Measurements from ENCODE around the gene NSUN6.

NSUN6 gene, protein sequence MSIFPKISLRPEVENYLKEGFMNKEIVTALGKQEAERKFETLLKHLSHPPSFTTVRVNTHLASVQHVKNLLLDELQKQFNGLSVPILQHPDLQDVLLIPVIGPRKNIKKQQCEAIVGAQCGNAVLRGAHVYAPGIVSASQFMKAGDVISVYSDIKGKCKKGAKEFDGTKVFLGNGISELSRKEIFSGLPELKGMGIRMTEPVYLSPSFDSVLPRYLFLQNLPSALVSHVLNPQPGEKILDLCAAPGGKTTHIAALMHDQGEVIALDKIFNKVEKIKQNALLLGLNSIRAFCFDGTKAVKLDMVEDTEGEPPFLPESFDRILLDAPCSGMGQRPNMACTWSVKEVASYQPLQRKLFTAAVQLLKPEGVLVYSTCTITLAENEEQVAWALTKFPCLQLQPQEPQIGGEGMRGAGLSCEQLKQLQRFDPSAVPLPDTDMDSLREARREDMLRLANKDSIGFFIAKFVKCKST

DNA sequence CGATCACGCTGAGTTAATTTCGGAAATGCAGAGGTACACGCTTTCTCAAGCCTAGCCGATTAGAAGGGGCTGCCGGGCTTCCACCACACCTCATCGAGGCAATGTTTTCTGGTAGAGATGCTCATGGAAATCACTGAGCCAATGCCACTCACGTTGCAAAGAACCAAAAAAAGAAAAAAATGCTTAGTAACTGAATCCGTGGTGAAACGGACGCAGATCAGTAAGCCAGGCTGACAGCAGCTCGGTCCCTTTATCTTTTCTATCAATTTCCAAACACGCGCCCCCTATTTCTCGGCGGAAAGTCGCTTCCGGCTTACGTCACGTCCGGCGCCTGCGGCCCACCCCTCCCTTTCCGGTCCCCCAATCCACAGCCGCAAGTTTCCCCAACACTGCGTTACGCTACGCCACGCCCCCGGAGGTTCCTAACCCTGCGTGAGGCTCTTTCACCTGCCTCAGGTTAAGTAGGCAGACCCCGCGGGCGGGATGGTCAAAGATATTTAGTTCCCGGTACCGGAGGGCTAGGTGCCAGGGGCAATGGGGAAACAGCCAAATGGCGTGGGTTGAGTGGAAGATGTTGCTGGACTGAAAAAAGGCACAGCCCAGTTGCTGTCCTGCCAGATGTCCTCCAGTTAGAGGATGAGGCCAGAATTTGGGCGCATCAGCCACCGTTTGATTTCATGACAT is at the start of gene NSUN6:
NSUN6 (minus strand) TSS at position 264 of the 684 bp plus-strand sequence. CDS start 384 bp downstream, outside the sequence.
- DNase-seq (ENCODE audit: low spot score): peak; percentile 90

DNA sequence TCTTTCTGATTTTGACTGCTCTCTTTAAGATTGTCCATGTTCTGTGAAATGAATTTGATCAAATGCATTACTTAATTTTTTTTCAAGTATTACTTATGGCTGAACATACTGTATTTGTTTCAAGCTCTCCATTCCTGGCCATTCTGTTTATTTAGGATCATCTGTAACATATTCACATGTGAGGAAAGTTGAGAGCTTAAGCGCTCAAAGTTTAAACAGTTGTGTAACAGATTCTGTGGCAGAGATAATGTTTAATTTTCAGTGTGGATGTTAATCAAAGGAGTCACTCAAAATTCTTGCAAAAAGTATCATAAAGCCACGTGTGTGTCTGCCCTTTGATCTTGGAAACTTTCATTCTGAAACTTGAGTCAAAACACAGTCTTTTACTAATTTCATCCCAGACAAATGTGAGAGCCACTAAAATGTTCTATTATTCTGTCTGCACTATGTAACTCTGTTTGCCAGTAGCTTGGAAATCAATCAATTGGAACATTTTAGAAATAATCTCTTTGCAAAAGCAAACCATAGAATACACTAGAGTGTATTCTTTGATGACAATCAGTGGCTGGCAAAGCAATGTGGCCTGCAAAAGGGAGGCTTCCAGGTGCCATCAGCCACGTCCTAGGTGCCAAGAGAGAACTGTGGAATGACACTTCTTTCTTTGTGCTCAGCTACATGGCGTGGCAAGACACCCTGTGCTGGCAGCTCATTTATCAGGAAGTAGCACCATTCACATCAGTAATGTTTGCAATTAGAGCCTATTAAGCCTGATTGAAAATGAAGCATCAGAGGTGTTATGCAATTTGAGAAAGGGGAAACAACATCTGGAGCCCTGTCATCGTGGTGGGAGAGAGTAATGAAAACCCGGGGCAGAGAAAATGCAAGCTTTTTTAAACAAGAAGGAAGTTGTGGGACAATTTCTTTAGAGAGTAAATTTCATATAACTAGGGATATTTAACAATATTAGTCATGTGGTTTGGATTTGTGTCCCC is 48.8 kb upstream of the NSUN6 start:
- DNase-seq (ENCODE audit: low spot score): no peak

DNA sequence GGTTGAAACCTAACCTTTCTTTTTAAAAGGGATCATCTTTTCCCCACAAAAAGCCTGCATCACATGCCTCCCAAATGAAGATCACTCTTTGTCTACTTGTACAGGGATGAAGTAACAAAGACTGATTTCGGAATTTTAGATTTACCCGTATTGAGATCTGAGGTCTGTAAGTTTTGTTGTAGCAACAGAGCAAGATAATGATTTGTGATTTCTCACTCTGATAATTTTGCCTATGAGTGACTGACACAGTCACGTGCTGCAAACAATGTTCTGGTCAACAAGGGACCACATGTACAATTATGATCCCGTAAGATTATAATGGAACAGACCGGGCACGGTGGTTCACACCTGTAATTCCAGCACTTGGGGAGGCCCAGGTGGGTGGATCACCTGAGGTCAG is 39.2 kb upstream of the NSUN6 start:
- DNase-seq (ENCODE audit: low spot score): no peak

DNA sequence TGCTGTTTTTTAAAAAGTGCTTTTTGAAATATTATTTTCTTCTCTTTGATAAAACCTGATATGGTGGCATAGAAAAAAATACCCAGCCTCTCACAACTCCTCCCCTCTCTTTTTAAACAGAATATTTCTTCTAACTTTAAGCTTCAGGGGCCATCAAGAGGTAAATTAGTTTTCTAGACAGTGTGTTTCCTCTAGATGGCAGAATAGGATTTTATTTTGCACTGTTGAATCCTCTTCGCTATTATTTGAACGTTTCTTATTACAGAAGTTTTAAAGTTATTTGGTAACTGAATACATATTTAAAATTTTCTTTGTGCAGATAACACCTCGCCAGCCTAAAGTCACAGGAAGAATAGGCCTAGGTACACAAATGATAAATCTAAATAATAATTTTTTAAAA is 38.1 kb upstream of the NSUN6 start:
- DNase-seq (ENCODE audit: low spot score): peak; percentile 46

DNA sequence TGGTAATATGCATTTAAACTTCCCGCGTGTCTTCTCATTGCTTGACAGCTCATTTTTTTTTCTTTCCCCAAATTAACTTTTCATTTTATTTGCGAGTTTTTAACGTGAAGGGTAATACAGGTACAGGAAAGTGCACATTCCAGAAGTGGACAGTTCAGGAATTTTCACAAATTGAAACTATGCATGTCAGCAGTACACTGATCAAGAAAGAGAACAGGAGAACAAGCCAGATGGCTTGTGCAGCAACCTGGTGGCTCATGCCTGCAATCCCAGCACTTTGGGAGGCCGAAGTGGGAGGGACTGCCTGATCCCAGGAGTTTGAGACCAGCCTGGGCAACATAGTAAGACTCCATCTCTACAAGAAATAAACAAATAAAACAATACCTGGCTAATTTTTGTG is 36.3 kb upstream of the NSUN6 start:
- no peak for DNase-seq (ENCODE audit: low spot score)

DNA sequence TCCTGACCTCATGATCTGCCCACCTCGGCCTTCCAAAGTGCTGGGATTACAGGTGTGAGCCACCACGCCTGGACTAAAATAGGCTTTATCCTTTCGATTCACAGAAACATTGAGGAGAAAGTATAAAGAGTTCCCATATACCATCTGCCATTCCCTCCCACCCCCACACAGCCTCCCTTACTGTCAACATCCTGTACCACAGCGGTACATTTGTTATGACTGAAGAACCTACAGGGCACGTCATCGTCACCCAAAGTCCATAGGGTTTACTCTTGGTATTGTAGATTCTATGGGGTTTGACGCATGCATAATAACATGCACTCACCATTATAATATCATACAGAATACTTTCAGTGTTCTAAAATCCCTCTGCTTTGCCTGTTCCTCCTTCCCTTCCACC is 35.8 kb upstream of the NSUN6 start:
- DNase-seq (ENCODE audit: low spot score): no peak

DNA sequence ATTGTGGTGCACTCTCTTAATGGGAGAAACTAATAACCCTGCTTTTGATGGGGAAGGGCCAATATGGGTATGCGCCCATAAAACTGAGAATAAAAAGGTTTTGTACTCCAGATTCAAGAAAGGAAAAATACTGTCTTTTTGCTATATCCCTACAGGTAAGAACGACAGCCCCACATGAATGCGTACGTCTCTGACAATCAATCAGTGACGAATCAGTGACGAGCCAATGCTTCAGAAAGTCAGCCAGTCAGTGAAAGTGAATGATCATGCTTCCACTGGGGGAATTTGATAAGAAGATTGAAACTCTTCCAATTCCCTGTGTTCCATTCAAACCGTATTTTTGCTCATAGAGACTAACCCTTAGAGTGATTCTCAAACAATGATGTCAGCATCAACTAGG is 34.2 kb upstream of the NSUN6 start:
- DNase-seq (ENCODE audit: low spot score): no peak

GRCh38 chr10:18684953-18685352 is 33.6 kb upstream of the NSUN6 start:
- no peak for DNase-seq (ENCODE audit: low spot score)

GRCh38 chr10:18684416-18684815 is 33.0 kb upstream of the NSUN6 start:
- DNase-seq (ENCODE audit: low spot score): no peak

DNA sequence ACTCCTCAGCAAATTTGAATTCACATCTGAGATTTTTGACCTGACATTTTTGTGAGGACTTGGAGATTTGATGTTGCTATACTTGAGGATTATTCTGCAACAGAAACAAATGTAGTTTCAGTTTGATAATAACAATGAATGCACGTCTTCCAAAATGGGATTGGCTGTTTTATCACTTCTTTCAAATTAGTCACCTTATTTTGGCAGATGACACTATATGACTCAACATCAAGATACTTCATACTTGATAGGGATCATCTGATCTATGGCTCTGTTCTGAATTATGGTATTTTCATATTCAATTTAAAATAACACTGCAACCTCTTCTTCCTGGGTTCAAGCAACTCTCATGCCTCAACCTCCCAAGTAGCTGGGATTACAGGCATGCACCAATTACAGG is 32.0 kb upstream of the NSUN6 start:
- DNase-seq (ENCODE audit: low spot score): peak; percentile 34

DNA sequence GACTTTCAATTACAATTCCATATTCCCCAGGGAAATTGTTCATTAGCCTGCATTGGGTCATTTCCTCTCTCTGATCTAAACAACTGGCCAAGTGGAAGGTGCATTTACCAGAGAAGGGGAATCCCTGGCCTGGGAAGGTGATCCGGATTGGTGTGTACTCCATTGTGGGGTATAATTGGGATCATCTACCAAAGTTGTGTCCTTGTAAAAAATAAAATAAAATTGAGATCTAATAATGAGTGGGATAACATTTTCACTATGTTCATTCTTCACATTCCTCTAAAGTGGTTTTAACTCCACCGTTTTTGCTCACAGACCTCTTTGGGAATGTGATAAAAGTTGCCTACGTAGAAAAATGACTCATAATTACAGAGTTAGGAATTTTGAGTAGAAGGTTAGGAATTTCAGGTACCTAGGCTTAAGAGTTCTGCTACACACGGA is 30.6 kb upstream of the NSUN6 start:
- peak; percentile 49 for DNase-seq (ENCODE audit: low spot score)

GRCh38 chr10:18681366-18681765 is 30.0 kb upstream of the NSUN6 start:
- DNase-seq (ENCODE audit: low spot score): peak; percentile 22

DNA sequence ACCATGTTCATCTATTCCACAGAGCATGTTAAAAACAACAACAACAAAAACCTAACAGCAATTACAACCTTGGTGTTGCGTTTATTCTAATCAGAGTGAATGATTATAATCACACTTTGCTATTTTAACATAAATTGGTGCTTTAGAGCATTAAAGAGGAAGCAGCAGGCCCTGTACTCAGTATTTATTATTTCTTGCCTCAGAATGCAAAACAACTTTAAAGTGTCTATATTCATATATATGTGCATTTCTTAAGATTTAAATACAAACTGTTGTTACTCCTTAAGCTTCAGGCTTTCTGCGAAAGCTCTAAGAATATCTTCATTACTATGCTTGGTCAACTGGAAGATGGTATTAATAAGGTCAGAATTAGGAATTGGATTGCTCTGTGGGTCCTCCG is 29.4 kb upstream of the NSUN6 start:
- DNase-seq (ENCODE audit: low spot score): no peak

DNA sequence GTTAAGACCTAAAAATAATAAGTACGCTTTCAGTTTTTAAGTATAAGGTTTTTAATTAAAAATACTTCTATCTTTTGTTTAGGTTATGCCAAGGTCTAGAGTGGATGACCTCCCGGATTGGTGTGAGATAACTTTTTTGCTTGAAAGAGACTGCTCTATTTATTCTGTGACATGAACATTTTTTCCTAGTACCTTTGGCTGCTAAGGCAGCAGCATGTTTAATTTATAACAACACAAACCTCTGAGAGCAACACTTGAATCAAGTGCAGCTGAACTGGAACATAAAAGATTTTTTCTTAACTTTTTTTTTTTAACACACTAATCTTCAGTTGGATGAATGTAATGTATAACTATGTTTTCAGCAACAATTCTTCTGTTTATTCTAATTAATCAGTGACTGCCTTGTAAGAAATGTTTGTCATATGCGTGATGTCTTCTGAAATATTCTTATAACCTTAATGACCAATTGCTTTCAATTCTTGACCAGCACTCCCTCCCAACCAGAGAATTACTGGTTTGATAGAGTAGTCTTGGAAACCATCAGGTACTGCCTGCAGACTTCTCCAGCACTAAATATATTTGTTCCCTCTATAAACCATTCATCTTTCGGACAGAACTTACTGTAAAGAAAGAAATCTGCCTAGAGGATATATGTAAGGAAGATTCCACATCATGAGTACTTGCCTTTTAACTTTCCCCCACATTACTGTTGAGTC is 23.9 kb upstream of the NSUN6 start:
- DNase-seq (ENCODE audit: low spot score): no peak

GRCh38 chr10:18668026-18668425 is 16.6 kb upstream of the NSUN6 start:
- no peak for DNase-seq (ENCODE audit: low spot score)

DNA sequence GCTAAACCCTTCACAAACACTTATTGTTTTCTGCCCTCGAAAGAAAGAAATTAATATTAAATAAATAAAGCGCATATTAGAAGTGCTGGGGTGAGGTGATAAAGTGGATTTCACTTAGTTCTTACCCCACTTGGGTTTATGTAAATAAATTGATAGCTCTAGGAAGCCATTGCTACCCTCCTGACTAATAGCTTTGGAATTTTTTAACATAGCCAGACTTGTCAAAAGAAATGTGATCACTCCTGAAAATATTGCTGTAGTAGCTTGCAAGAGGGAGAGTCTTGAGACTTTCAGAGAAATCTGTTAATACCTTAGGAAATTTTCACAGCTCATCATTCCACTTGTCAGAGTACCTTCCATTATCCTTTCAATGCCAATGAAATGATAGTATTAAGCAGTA is 15.4 kb upstream of the NSUN6 start:
- DNase-seq (ENCODE audit: low spot score): peak; percentile 31

GRCh38 chr10:18665815-18666558 is 14.6 kb upstream of the NSUN6 start:
- DNase-seq (ENCODE audit: low spot score): no peak

GRCh38 chr10:18664841-18665478 is 13.6 kb upstream of the NSUN6 start:
- DNase-seq (ENCODE audit: low spot score): no peak

GRCh38 chr10:18660816-18661431 is 9.5 kb upstream of the NSUN6 start:
- DNase-seq (ENCODE audit: low spot score): no peak
